ENCODE data around the gene ZNF664.

Gene ZNF664

DNA sequence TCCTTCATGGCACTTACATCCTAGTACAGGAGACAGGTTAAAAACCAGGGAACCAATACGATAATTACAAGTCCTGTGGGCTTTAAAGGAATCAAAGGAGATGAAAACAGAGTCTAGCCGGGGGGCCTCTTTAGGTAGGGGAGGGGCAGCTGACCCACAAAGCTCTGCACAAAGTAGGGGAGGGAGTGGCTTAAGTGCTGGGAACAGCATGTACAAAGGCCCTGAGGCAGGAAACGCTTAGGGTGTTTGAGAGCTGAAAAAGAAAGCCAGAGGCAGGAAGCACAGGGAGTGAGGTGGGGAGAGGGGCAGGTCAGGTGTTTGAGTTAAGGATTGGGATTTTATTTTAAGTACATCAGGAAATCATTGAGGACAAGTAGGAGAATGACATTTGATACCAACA lies 37.7 kb downstream of the ZNF664 start:
- no peak for DNase-seq (ENCODE audit: low read depth in 2 of 2)

DNA sequence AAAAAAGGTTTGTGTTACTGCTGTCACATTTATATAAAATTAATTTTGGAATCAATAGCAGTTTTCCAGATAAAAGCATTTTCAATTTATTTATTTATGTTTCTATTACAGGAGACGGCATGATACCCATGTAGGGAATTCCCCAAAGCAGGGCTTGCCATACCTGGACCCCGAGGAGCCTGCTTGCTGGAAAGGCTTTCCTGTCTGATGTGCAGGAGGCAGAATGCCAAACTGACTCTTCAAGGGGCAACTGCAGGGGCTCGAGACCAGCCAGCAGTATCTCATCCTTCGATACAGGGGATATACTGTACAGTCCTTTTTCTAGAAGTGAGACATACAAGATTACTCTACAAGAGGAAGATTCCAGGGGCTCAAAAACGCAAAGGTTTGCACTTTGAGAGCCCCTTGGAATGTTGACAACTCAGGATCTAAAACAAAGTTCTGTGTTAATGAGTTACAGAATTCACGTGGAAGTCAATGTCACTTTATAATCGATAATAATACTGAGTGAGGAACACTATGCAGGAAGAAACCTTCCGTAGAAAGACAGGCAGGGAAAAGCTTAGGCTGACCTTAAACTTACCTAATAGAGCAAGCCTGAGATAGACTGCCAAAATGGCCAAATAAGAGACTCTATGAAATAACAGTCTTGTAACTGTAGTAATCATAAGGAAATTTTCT lies 38.6 kb downstream of the ZNF664 start:
- no peak for DNase-seq (ENCODE audit: low read depth in 2 of 2)

DNA sequence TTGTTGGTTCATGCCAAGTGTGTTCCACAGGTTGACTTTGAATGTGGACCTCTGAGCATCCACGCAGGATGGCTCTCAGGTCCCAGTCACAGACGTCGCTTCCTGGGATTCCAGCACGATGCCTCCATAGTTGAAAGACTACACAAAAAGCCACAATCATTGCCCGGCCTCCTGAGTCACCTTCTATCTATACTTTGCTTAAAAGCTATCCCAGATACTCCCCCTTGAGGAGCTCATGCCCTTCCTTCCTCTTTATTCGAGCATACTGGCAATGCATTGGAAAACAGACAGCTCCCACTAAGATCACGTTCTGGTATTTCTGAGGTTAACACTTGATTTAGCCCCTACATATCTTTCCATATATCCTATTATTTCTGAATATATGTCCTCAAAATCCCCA lies 40.1 kb downstream of the ZNF664 start:
- DNase-seq (ENCODE audit: low read depth in 2 of 2): no peak

DNA sequence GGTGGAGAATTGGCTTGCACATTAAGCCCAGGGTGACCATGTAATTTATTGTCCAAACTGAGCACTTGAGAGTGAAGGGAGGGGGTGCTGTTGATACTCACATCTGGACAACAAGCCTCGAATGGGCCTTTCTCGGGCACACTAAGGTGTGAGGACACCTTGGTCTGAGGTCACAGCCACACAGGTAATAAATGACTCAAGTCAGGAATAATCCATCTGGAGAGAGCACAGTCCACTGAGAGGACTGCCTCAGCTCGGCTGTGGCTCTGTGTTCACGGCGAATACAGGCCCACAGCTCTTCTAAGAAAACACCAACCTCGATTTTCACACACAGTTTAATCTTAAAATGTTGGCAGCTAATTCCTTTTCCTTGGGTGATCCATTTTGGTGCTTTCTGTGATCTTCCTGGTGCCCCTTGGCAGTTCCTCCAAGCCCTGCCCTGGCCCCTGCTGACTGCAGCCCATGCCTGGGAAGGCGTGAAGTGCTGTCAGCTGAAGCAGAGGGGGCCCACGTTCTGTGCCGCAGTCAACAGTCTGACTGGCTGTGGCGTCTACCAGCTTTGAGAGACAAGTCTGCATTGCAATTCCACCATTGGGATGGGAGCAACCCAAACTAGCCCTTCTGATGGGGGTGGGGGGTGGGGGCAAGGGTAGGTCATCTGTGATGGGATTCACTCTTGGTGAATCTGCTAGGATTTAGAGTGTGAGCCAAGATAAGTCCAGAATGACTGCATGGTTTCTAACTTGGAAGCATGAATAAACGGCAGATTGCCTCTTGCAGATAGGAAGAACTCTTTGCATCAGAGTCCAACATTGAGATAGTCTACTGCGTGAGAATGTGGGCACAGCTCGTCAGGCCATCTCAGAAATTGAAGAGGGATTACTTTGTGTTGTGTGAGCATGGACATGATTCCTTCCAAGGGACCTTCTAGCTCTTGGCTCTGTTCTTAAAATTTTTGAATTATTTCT lies 42.8 kb downstream of the ZNF664 start:
- DNase-seq (ENCODE audit: low read depth in 2 of 2): no peak

DNA sequence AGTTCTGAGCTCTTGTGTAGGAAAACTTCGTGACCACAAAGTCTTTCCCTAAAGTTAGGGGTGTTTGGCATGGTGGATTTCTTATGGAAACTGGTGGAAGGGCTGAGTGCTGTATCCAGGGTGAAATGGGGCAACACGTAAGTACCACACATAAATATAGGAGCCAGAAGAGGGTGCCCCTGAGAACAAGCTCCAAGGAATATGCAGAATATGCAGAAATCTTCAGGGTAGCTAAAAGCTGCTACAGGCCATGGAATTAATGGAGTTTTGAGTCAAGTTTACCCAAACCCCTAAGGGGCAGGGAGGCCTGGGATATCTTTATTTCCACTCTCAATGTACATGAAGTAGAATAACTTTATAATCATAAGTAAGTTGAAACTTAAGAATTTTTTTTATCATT lies 44.0 kb downstream of the ZNF664 start:
- DNase-seq (ENCODE audit: low read depth in 2 of 2): no peak

DNA sequence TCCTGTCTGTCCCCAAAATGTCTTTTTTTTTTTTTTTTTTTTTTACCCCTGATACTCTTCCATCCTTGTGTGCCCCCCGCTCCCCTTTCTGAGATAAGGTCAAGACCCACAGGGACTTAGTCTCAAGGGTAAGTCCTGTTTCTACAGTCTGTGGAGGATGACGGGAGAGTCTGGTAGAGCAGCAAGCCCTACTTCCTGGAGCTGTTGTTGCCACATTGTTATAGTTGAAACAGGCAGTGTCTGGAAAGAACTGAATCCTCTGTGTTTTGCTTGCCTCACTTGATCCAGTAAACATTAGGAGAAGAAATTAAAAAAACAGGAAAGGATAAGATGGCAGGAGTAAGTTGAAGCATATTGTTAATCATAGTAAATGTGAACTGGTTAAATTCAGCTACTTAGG lies 45.5 kb downstream of the ZNF664 start:
- no peak for DNase-seq (ENCODE audit: low read depth in 2 of 2)

DNA sequence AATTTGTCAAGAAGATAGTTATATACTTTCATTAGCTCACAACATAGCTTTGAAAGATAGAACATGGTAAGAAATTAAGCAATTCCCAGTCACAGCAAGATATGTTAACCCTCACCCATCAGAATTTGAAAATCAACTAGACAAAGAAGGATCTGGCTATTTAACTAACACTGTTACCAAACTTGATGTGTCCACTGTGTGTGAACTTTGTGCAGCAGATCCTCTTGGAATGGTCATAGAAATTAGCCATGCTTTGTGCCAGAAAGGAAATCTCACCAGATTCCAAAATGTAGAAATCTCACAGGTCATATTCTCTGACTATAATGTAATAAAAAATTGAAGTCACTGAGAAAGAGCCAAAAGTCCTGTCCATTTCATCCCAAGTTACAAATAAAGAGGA lies 46.1 kb downstream of the ZNF664 start:
- DNase-seq (ENCODE audit: low read depth in 2 of 2): no peak

DNA sequence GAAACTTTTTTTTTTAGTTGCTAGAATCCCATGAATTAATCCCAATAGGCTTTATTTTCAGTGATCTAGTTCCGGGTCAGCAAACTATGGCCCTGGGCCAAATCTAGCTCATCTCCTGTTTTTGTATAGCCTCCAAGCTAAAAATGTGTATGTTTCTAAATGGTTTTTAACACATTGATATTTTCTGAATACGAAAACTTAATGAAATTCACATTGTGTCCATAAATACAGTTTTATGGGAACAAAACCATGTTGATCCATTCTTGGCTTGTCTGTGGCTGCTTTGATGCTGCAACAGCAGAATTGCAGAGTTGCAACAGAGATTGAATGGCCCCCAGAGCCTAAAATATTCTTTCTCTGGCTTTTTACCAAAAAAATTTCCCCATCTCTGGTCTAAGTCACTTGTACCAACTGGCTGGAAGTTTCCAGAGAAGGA lies 47.5 kb downstream of the ZNF664 start:
- no peak for DNase-seq (ENCODE audit: low read depth in 2 of 2)

DNA sequence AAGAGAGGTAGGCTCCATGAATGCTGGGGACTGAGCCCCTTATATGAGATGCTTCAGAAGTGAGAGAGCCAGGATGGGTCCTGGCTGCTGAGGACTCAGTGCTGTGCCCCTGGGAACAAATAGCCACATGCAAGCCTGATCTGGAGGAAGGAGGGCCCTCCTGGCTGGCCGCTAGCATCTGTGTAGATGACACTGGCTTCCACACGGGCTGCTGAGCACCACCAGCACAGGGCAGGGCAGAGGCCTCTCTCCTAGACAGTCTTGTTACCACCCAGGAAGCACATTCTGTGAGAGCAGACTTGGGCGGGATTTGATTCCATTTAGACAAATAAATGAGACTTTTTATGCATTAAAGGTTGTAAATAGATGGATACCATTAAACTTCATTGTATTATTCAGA lies 48.0 kb downstream of the ZNF664 start:
- DNase-seq (ENCODE audit: low read depth in 2 of 2): no peak

DNA sequence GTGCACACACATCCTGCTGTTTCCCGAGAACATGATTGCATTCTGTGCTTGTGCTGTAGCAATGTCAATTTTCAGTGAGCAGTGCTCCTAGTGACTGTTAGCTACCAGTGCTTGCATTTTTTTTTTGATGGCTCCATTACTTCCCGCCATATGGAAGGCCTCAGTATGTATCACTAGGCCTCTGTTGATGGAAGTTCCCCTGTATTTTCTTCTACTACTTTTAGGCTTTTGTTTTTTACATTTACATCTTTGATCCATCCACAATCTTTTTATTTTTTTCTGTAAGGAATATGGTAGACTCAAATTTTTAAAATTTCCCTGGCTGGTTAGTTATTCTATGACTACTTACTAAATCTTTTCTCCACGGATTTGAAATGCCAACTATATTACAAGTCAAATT lies 49.1 kb downstream of the ZNF664 start:
- DNase-seq (ENCODE audit: low read depth in 2 of 2): no peak

DNA sequence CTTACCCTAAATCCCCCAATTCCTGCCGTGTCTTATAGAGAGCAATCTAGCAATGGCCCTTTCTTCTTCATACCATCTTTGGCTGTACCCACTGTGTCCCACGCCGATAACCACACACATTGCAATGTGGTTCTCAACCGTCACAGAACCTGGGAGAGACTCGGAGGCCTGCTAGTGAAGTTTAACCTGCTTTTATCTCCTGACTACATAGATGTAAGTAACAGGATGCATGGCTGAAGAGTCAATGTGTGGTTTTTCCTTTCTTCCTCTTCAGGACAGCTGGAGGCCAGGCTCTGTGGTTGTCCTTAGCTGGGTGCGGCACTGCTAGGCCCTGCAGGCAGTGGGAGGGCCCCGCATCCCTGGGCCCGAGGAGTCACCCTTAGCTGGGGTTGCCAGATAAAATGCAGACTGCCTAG lies 51.3 kb downstream of the ZNF664 start:
- no peak for DNase-seq (ENCODE audit: low read depth in 2 of 2)

DNA sequence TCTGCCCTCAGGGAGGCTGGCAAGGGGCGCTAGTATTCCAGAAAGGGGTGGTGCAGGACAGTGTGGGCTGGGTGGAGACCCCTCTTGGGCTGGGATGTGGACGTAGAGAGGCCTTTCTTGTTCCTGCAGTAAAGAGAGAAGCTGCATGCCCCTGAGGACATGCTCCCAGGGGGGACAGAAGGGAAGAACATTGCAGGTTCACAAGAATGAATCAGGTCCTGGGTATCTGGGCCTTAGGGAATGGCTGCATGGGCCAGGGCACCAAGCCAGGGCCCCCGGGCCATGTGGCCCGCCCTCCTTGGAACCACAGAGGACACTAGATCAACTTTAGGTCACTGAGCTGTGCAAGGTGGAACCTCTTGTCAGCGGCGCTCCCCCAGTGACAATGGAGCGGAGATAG lies 51.8 kb downstream of the ZNF664 start:
- no peak for DNase-seq (ENCODE audit: low read depth in 2 of 2)

DNA sequence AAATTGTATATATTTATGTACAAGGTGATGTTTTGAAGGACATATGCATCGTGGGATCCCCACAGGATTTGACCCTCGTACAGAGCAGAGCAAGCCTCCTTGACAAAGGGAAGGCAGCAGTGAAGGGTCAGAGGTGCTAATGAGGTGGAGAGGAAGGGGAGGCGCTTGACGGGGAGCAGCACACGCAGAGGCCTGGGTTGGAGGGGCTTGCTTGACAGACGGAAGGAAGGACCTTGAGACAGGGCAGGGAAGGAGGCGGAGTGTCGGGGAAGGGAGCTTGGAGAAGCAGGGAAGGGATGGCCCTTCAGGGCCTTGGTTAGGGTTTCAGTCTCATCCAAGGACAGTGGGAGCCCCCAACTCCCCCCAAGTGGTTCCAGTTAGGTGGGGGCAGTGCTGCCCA lies 52.6 kb downstream of the ZNF664 start:
- DNase-seq (ENCODE audit: low read depth in 2 of 2): no peak

DNA sequence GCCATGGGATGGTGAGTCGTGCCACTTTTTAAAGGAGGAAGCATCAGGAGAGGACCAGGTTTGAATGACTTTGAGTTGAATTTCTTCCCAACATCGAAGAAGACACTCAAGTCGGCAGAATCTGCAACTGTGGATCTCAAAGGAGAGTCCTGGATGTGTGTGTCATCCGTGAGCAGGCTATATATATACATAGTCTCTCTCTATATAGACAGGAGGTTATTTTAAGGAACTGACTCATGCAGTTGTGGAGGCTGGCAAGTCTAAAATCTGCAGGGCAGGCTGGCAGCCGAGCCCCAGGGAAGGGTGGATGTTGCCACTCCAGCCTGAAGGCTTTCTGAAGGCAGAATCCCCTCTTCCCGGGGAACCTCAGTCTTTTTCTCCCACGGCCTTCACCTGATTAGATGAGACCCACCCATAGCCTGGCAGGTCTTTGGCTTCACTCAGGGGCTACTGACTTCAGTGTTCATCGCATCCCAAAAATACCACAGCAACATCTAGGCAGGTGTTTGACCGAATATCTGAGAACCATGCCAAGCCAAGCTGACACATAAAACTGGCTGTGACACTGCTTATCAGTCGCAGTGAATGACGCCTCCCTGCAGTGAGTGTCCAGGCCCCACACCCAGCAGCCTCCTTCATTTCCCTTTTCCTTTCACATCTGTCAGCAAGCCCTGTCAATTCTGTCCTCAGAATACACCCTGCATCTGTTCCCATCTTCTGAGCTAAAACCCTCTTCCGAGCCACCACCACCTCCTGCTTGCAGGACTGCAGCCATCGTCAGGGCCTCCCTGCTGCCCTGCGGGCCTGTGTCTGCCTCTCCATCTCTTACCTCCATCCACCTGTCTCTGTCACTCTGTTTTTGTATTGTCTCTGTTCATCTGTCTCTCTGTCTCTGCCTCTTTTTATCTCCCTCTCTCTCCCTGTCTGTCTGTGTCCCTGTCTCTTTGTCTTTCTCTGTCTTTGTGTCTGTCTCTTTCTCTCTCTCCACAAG lies 54.0 kb downstream of the ZNF664 start:
- no peak for DNase-seq (ENCODE audit: low read depth in 2 of 2)

DNA sequence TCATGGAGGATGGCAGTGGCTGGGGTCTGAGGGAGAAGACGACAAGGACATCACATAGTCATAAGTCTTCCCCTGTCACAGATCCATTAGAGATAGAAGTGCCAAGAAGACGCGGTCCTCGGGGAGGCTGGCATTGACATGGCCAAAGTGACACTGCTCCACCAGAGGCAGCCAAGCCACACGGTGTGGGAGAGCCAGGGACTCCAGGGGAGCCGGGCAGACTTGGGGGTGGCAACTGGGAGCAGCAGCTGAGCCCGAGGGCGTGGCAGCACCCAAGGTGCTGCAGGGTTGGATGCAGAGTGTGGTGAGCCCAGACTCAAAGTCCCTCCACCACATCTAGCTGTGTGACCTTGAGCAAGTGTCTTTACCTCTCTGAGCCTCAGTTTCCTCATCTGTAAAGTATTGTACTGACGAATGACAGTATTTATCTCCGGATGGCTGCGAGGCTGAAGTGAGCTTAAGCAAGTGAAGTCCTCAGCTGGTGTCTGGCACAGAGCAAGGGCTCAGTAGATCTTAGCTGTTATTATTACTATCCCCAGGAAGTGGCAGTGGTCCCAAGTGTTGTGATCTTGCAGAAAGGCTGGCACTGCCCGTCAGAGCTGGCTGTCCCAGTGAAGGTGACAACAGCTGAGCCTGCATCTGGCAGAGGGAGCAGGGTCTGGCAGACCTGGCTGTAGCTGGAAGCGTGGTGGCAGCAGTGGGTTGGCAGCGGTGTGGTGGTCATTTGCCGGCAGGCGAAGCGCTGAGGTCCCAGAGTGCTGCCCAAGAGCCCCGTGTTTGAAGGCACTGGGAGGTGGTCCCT lies 54.9 kb downstream of the ZNF664 start:
- DNase-seq (ENCODE audit: low read depth in 2 of 2): no peak

DNA sequence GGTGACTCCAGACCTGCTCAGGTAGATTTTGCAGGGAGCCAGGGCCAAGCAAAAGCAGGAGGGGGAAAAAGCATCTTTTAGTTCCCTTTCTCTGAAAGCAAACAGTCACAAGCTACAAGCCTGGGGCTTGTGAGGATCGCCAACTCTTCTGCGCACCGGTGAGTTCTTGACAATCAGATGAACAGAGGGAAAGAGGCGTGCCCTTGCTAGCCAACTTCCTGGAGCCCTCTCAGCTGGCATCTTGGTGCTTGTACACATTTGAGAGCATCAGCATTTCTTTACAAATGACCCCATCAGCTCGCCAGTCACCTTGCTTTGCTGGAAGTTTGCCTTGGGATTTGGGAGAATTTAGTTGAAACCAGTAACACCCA lies 55.5 kb downstream of the ZNF664 start:
- no peak for DNase-seq (ENCODE audit: low read depth in 2 of 2)

DNA sequence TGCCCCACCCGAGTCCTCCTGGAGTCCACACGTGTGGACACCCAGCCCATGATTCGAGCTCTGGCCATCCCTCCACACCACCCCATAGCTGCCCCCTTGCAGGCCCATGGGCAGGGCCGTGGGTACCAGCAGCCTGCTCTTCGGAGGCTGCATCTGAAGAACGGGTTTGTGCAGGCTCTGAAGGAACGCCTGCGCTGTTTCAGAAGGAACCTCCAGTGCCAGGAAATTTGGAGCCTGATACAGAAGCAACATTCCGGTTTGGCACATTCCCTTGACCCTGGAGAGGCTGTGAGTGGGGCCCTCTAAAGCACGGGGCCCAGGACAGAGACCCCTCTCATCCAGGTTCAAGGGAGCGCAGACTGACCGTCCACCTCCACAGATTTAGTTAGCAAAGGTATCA lies 57.0 kb downstream of the ZNF664 start:
- no peak for DNase-seq (ENCODE audit: low read depth in 2 of 2)

DNA sequence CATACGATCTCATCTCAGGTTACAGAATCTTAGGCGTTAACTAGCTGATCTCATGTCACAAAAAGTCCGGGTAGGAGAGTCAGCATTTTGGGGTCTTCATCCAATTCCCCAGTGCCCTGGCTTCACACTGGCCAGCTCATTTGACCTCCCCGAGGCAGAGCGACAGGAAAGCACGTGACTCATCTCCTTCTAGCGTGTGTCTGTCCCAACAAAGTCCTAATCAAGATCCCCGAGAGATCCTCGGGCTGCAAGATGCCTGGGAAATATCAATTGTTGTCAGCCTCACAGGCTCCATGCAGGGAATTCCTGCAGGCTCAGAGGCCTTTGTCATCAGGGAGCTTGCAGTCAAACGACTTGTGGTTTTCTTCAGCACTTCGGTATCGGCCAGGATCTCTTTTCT lies 57.5 kb downstream of the ZNF664 start:
- no peak for DNase-seq (ENCODE audit: low read depth in 2 of 2)

DNA sequence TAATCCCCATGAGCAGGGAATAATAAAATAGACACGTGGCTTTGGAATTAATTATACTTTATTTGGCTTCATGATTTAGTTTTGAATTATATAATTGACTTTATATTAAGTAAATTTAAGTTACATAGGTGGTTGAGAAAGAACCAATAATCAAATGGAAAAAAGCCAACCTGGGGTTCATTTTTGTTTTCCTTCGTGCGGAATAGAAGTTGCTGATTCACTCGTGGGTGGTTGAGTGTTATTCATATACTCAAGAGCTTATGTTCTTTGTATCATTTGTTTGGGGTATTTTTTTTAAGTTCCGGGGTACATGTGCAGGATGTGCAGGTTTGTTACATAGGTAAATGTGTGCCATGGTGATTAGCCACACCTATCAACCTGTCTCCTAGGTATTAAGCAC lies 58.0 kb downstream of the ZNF664 start:
- DNase-seq (ENCODE audit: low read depth in 2 of 2): no peak

DNA sequence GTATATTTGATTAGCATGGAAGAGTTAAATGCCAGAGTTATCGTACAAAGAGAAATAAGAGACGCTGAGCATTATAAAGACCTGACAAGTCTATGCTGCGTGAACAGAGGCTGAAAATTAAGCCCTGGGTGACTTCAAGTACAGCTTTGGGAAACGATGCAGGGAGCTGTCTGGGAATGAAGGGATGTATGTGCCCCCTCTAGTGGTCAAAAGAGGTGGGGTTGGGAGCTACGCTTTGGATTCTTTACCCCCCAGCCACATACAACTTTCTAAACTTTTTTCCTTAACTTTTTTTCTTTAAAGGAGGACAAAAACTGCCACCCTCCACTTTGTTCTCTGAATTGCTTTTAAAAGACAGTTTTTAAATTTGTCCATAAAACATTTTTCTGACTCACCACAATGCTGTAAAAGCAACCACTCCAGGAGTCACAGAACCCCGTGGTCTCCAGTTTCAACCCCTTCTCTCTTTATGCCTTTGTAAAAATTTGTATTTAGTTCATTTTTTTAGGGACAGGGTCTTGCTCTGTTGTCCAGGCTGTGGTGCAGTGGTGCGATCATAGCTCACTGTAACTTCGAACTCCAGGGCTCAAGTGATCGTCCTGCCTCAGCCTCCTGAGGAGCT lies 59.4 kb downstream of the ZNF664 start:
- no peak for DNase-seq (ENCODE audit: low read depth in 2 of 2)

DNA sequence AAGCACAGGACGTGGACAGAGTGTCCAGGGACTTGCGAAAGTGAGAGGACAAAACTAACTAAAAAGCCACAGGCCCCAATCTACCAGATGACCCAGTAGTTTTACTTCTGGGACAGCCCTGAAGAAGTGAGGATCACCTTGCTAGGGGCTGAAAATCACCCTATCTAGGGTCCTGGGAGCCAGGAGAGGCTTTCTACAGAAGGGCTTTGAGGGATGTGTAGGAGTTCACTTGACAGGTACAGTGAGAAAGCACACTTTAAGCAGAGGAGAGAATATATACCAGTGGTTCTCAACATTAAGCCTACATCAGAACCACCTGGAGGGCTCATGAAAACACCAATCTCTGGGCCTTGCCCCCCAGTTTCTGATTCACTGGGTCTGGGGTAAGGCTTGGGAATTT lies 60.8 kb downstream of the ZNF664 start:
- DNase-seq (ENCODE audit: low read depth in 2 of 2): no peak
